Measurements from ENCODE around the gene CLTC. TPM values are rescaled to one million over a fixed set of nuclear protein-coding genes. Genes with fewer than 3 reads are reported as not detected.

Gene CLTC
- total and polyA plus RNA-seq, 2 donors from 2014 or later: 213 to 259 TPM

GRCh38 chr17:59688496-59688895 is 68.8 kb downstream of the CLTC start:
- Histone ChIP-seq H3K27me3 (ENCODE audit: control insufficient read depth, insufficient read depth, low read length) (no peaks in the 10 kb centered on the region), H3K36me3 (ENCODE audit: control insufficient read depth in 2 of 3, insufficient read depth in 3 of 3, low read length in 3 of 3) (peaks cover 18 to 63% (median 33%) of the 10 kb centered on the region in 3 donors), H3K9ac (ENCODE audit: low read length in 3 of 3) (no peak overlapping the region), H3K4me3 (ENCODE audit: low read length in 3 of 3) (no peak overlapping the region), H3K9me3 (ENCODE audit: control insufficient read depth in 2 of 3, insufficient read depth in 1 of 3, low read length in 3 of 3) (no peaks in the 10 kb centered on the region), H3K4me1 (ENCODE audit: control insufficient read depth in 2 of 3, insufficient read depth in 2 of 3, low read depth in 1 of 3, low read length in 3 of 3) (no peaks in the 10 kb centered on the region), H3K27ac (ENCODE audit: low read depth in 2 of 2, low read length in 2 of 2) (no peak overlapping the region)
- DNase-seq (no peak), FAIRE-seq (no peak)
- intact Hi-C loops (cut with DNase I): no loop called here
- TF ChIP-seq, protein P1, sequence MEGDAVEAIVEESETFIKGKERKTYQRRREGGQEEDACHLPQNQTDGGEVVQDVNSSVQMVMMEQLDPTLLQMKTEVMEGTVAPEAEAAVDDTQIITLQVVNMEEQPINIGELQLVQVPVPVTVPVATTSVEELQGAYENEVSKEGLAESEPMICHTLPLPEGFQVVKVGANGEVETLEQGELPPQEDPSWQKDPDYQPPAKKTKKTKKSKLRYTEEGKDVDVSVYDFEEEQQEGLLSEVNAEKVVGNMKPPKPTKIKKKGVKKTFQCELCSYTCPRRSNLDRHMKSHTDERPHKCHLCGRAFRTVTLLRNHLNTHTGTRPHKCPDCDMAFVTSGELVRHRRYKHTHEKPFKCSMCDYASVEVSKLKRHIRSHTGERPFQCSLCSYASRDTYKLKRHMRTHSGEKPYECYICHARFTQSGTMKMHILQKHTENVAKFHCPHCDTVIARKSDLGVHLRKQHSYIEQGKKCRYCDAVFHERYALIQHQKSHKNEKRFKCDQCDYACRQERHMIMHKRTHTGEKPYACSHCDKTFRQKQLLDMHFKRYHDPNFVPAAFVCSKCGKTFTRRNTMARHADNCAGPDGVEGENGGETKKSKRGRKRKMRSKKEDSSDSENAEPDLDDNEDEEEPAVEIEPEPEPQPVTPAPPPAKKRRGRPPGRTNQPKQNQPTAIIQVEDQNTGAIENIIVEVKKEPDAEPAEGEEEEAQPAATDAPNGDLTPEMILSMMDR (IDR thresholded peaks at IDR 0.05; ENCODE audit: borderline replicate concordance, extremely low read depth, insufficient read depth): no peak

DNA sequence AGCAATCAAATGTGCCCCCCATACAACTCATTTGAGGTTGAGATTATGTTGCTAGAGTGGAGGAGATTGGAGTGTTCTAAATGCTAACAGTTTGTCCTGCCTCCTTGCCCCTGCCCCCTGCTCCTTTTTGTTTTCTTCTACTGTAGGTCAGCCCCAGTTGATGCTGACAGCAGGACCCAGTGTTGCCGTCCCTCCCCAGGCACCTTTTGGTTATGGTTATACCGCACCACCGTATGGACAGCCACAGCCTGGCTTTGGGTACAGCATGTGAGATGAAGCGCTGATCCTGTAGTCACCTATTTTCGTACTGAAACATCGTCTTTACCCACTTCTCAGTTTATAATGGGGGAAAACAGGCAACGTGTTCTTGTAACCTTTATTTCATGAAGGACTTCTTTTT is 73.9 kb downstream of the CLTC start:
- Histone ChIP-seq H3K36me3 (ENCODE audit: control insufficient read depth in 2 of 3, insufficient read depth in 3 of 3, low read length in 3 of 3) (peaks cover 19 to 70% (median 46%) of the 10 kb centered on the region in 3 donors), H3K4me1 (ENCODE audit: control insufficient read depth in 2 of 3, insufficient read depth in 2 of 3, low read depth in 1 of 3, low read length in 3 of 3) (no peaks in the 10 kb centered on the region), H3K9ac (ENCODE audit: low read length in 3 of 3) (no peak overlapping the region), H3K4me3 (ENCODE audit: low read length in 3 of 3) (no peak overlapping the region), H3K27me3 (ENCODE audit: control insufficient read depth, insufficient read depth, low read length) (no peaks in the 10 kb centered on the region), H3K27ac (ENCODE audit: low read depth in 2 of 2, low read length in 2 of 2) (no peak overlapping the region), H3K9me3 (ENCODE audit: control insufficient read depth in 2 of 3, insufficient read depth in 1 of 3, low read length in 3 of 3) (no peaks in the 10 kb centered on the region)
- DNase-seq (no peak), FAIRE-seq (no peak)
- intact Hi-C loops (cut with DNase I): no loop called here
- TF ChIP-seq, protein P1 (IDR thresholded peaks at IDR 0.05; ENCODE audit: borderline replicate concordance, extremely low read depth, insufficient read depth): no peak

GRCh38 chr17:59694344-59694743 is 74.6 kb downstream of the CLTC start:
- H3K9ac ChIP-seq (ENCODE audit: low read length in 3 of 3): no peak overlapping the region
- intact Hi-C loops (cut with DNase I): no loop called here
- TF ChIP-seq, protein P1 (IDR thresholded peaks at IDR 0.05; ENCODE audit: borderline replicate concordance, extremely low read depth, insufficient read depth): no peak
- H3K9me3 ChIP-seq (ENCODE audit: control insufficient read depth in 2 of 3, insufficient read depth in 1 of 3, low read length in 3 of 3): no peaks in the 10 kb centered on the region
- H3K4me3 ChIP-seq (ENCODE audit: low read length in 3 of 3): no peak overlapping the region
- H3K27me3 ChIP-seq (ENCODE audit: control insufficient read depth, insufficient read depth, low read length): no peaks in the 10 kb centered on the region
- FAIRE-seq (no peak), DNase-seq (no peak)
- peaks cover 22 to 77% (median 49%) of the 10 kb centered on the region in 3 donors for H3K36me3 ChIP-seq (ENCODE audit: control insufficient read depth in 2 of 3, insufficient read depth in 3 of 3, low read length in 3 of 3)
- no peak overlapping the region for H3K27ac ChIP-seq (ENCODE audit: low read depth in 2 of 2, low read length in 2 of 2)
- no peaks in the 10 kb centered on the region for H3K4me1 ChIP-seq (ENCODE audit: control insufficient read depth in 2 of 3, insufficient read depth in 2 of 3, low read depth in 1 of 3, low read length in 3 of 3)
